Mononuclear cell (primary cell): Measurements from ENCODE around the gene LGR4. TPM values are rescaled to one million over a fixed set of nuclear protein-coding genes. Genes with fewer than 3 reads are reported as not detected.

ENCODE experiments used
- H3K27me3 ChIP-seq: 2 replicates; pipeline ENCODE4 v1.6.0; 2011; ENCODE audit warnings: low read length, control low read depth; ENCODE audit not compliant: insufficient read depth
- H3K4me1 ChIP-seq: 2 replicates; pipeline ENCODE4 v1.5.1; 2011; ENCODE audit warnings: mild to moderate bottlenecking, low read length, control low read depth; ENCODE audit not compliant: insufficient read depth
- H3K4me3 ChIP-seq: 2 replicates; pipeline ENCODE4 v1.5.1; 2011; ENCODE audit warnings: mild to moderate bottlenecking, low read length, moderate library complexity
- H3K9me3 ChIP-seq: 2 replicates; pipeline ENCODE4 v1.5.1; 2011; ENCODE audit warnings: low read depth, mild to moderate bottlenecking, control low read depth, low read length
- total RNA-seq: library from RNA; depleted of rRNA; stranded (reverse); fragments of >200 nt; gene quantifications from one replicate; pipeline ENCODE4 v1.2.3, GENCODE V29; 2012

The LGR4 gene
- total RNA-seq, 1 donor: 2.3 TPM

DNA sequence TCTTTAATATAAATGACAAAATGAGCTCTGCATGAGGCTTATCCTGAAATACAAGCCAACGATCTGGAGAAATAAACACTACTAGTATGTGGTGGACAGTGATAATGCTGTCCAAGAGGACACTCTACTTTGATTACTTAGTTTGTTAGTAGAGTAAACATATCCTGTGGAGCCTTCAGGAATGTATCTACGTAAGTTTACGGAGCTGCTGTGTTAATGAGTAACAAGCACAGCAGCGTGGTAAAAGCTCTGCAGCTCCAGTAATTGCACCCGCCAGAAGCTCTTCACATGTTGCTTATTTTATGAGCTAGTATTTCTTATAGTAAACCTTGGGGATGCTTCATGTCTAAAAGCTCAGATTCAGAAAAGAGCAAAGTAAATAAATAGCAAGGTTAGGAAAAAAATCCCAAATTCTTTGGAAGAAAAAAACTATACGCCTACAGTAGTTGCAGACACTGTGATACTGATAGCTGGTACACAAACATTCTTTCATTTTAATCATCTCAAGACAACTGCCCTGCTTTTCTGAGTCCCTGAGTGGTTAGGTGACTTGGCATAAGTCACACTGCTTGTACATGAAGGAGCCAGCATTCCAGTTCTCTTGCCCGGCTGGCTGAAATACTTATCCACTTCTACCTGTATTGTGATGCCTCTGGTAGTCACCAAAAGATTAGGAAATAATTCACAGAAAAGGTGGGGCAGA lies 76.9 kb downstream of the LGR4 start:
- Histone ChIP-seq H3K4me3 (no peak overlapping the region), H3K27me3 (no peaks in the 10 kb centered on the region), H3K4me1 (no peaks in the 10 kb centered on the region), H3K9me3 (no peaks in the 10 kb centered on the region)

DNA sequence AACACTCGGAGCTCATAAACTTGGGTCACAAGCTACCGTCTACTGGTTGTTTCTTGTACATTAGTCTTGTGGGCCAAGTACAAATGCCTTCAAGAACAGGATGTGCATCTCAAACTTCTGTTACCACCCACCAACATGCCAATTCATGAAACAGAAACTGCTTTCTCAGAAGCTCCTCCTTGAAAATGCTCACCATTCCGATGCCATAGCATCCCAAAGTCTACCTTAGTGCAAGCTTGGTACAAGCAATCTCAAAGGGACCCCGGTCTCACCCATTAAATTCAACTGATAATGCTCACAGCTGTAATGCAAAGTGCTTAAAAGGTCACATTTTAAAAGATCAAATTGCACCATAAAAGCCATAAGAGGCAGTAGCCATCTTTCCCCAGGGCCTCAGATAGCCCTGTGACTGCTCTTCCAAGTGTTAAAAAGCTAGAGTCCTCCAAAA lies 77.8 kb downstream of the LGR4 start:
- Histone ChIP-seq H3K4me3 (no peak overlapping the region), H3K27me3 (no peaks in the 10 kb centered on the region), H3K4me1 (no peaks in the 10 kb centered on the region), H3K9me3 (no peaks in the 10 kb centered on the region)

DNA sequence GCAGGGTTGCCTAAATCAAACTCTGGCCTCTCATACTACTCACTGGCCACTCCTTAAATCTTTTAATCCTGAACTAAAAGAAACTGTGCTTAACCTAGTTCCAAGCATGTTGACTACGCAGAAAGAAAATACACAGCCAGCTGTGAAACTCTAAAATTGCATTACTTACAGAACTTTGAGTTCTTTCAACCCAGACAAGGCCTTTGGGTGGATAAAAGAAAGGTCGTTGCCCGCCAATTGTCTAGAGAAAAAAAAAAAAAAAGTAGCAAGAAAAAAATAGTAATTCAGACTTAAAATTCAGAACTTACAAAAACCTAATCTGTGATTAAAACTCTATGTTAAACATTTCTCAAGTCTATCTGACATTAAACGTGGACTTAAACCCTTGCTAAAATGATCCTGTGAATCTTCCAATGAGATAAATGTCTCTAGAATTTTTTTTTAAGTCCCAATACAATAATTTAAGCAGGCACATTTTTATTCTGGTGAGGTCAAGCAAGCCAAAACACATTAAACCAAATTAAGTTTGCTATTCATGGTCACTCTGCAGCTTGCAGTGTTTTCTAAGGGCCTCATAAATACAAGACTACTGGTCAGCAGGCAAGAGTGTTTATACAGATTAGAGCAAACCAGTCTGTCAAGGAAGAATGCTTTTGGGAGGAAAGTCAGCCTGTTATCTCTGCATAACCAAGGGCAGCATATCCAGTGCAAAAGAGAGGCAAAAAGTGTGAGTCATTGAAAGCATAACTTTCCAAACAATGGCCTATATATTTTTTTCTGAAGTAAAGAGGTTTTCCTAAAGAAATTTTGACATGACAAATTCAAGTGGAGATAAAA lies 80.1 kb downstream of the LGR4 start:
- H3K27me3 ChIP-seq: no peaks in the 10 kb centered on the region
- H3K4me1 ChIP-seq: no peaks in the 10 kb centered on the region
- H3K4me3 ChIP-seq: no peak overlapping the region
- no peaks in the 10 kb centered on the region for H3K9me3 ChIP-seq

DNA sequence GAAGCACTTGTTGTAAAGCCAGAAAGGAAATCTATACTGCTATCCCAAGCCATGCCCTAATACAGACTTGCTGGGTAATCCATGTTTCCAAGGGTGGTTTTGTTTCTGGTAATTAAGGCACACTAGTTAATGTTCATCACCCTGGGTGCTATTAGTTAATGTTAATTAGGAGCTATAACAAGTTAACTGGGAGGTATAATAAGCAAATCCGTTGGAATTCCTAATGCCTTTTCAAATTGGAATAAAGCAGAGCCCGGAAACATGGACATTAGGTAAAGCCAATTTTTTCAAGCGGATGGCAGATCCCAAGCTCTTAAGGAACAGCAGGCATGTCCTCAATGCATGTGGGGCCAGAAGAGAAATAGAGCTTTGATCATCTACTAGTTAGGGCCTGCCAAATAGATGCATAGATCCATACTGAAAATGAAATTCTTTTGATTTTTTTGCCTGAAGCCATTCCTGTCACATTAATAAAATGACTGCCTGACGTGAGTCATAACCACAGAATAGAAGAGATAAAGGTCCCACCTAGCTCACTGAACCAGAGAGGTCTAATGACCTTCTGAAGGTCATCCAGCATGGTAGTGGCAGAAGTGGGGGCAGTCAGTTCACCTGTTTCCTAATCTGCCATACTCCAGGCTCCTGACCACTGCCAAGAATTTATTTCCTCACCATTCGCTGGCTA lies 81.1 kb downstream of the LGR4 start:
- no peaks in the 10 kb centered on the region for H3K4me1 ChIP-seq
- H3K27me3 ChIP-seq: no peaks in the 10 kb centered on the region
- H3K4me3 ChIP-seq: no peak overlapping the region
- H3K9me3 ChIP-seq: no peaks in the 10 kb centered on the region

DNA sequence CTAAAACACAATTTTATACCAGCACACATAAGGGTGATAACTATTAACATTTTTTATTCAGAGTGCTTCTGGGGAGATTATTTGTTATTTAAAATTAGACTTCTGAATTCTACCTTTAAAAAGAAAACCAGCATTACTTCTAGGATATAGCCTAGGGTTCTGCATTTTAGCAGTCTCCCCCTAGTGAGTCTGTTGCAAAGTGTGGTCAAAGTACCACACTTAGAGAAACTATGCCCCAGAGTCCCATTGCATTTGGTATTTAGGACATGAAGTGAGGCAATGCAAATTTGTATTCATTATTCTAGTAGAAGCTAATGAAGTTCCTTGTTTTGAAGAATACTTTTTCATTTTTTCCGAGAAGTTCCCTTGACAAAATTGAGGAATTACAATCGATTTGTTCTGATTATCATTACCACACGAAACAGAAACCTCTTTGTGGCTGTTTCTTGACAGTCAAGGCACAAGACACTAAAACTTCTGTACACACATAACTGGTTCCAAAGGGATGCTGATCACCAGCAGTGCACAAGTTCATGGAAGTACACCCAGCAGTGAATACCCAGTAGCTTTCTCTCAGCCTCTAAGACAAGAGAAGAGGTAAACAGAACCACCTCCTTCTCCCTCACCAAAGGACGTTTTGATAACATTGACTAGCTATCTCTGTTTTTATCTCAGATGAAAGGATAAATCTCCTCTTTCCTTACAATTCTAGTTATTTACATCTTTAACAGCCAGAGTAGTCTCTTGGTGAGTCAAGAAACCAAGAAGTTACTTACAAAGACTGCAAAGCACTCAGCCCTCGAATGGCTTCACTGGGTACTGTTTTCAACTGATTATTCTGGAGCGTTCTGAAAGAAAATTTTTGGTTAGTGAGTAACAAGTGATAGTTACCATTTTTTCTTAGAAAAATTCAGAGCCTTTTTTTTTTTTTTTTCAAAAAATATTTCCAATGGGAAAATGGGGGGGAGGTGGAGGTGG lies 82.0 kb downstream of the LGR4 start:
- no peaks in the 10 kb centered on the region for H3K9me3 ChIP-seq

DNA sequence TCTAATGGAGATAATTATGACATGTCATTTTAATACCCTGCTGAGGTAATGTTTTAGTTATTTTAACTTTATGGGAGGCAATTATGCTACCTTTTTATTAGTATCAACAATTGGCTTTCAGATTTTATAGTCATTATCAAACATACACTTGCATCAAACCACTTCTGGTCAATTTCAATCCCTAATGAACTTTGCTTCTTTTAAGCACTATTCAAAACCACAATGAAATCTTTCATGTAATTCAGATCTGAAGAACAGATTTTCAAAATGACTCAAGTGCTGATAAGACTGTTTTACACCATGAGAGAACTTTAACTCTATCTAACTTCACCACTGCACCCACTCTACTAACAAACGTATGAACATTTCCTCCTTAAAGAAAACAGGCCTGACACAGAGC lies 83.7 kb downstream of the LGR4 start:
- Histone ChIP-seq H3K9me3 (no peaks in the 10 kb centered on the region), H3K4me3 (no peak overlapping the region), H3K27me3 (no peaks in the 10 kb centered on the region), H3K4me1 (no peaks in the 10 kb centered on the region)

More for the DNA sequence above, 82.0 kb downstream of the LGR4 start:
- Histone ChIP-seq H3K4me1 (no peaks in the 10 kb centered on the region), H3K4me3 (no peak overlapping the region), H3K27me3 (no peaks in the 10 kb centered on the region)

DNA sequence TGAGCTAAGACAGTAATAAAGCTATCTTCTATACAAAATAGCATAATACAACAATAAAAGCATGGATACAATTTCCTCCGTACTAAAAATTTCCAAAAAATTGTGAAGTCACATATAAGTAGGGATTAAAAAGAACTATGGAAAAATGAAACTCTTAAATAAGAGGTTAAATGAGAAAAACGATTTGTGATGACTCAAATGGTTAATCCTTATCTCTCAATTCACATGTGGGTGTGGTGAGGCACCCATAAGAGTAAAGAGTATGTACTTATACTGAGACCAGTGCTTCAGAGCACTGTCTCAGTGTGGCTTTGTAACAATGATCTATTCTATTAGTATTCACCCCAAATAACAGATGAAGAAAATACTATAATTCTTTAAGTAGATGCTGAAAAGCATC lies 84.6 kb downstream of the LGR4 start:
- H3K4me1 ChIP-seq: no peaks in the 10 kb centered on the region
- H3K4me3 ChIP-seq: no peak overlapping the region
- no peaks in the 10 kb centered on the region for H3K27me3 ChIP-seq

DNA sequence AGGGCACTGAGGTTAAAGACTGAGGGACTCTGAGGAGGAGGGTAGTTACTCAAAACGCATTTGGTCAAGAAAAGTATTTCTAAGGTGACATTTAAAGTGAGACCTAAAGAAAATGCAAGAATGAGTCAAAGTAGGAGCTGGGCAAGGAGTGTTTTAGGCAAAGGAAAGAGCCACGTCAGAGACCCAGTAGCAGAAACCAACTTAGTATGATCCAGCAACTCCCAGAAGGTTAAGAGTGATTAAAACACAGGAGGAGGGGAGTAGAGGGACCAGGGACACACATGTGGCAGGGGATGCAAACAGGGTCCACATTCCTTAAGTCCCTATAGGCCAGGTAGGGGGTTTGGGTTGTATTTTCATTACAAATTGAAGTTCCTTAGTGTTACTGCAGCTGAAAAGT lies 85.2 kb downstream of the LGR4 start:
- Histone ChIP-seq H3K4me3 (no peak overlapping the region), H3K4me1 (no peaks in the 10 kb centered on the region), H3K27me3 (no peaks in the 10 kb centered on the region), H3K9me3 (no peaks in the 10 kb centered on the region)

More for the DNA sequence above, 84.6 kb downstream of the LGR4 start:
- H3K9me3 ChIP-seq: no peaks in the 10 kb centered on the region

DNA sequence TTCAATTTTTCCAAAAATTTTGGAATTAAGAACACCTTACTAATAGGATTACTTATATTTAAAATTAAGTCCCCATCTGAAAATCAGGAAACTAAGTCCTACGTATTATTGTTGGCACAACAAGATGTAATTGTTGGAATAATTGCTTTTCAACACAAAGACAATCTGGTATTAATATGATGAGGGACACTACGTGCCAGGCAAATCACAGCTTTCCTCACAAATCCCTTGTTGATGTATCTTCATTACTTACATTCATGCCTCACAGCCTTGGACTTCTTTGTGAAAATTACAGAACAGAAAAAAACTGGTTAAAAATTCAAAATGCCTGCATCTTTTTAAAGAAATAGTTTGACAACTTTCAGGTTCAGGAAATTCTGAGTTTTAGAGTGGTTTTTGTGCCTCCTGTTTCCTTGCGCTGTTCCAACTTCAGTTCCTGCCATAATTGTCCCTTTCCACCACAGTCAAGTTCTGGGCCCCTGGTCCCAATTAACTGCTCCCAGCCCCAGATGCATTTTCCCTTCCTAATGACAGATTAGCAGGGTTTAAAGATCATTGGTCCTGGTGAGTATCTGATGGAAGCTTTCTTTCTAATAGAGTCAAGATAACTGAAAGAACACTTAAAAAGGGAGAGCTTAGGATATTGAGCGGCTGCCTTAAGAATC lies 86.3 kb downstream of the LGR4 start:
- no peaks in the 10 kb centered on the region for H3K4me1 ChIP-seq
- H3K4me3 ChIP-seq: no peak overlapping the region
- H3K27me3 ChIP-seq: no peaks in the 10 kb centered on the region
- H3K9me3 ChIP-seq: no peaks in the 10 kb centered on the region

DNA sequence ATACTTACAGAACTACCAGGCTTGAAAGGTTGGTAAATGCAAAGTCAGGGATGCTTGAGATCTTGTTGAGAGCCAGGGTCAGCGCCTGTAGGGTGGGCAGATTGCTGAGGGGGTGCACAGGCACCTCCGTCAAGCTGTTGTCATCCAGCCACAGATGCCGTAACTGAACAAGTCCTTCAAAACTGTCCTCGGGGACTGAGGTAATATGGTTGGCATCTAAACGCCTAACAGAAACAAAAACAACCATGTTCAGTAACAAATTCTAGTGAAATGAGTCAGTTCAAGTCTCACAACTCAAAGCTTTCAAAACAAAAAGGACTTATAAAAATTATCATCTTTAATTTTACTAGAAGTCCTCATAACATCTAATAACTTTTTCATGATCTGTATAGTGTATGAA lies 87.3 kb downstream of the LGR4 start:
- Histone ChIP-seq H3K4me1 (no peaks in the 10 kb centered on the region), H3K4me3 (no peak overlapping the region), H3K27me3 (no peaks in the 10 kb centered on the region), H3K9me3 (no peaks in the 10 kb centered on the region)

DNA sequence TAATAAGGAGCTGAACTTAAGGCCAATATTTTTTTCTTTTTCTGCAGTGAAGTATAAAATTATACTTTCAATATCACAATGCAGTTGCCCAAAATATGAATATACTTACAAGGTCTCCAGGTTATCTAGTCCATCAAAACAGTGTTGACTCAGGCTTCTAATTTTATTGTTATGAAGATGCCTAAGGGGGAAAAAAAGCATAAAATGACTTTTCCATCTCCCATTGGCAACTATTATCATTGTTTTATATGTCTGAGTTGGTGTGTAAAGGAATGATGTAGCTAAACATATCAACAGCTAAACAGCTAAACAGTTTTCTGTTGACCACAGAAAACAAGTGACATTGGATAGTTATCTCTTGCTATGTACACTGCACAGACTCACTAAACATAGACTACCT lies 88.4 kb downstream of the LGR4 start:
- Histone ChIP-seq H3K4me3 (no peak overlapping the region), H3K27me3 (no peaks in the 10 kb centered on the region), H3K9me3 (no peaks in the 10 kb centered on the region)

DNA sequence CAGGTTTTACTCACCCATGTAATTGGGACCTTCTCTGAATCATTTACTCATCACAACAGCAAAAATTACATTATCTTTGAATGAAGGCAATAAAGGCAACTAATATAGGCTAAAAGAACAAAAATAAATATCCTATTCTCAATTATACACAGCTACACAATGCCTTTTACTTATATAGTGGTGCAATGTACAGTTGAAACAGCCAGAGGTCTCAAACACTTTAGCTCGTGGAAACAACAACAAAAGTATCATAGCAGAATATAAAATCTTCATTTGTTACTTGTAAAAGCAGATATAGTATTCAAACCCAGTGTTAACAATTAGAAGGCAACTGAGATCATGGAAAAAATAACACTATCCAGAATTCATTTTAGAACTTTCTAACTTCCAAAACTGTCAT lies 88.9 kb downstream of the LGR4 start:
- Histone ChIP-seq H3K4me1 (no peaks in the 10 kb centered on the region), H3K27me3 (no peaks in the 10 kb centered on the region), H3K4me3 (no peak overlapping the region), H3K9me3 (no peaks in the 10 kb centered on the region)

More for the DNA sequence above, 88.4 kb downstream of the LGR4 start:
- H3K4me1 ChIP-seq: no peaks in the 10 kb centered on the region

DNA sequence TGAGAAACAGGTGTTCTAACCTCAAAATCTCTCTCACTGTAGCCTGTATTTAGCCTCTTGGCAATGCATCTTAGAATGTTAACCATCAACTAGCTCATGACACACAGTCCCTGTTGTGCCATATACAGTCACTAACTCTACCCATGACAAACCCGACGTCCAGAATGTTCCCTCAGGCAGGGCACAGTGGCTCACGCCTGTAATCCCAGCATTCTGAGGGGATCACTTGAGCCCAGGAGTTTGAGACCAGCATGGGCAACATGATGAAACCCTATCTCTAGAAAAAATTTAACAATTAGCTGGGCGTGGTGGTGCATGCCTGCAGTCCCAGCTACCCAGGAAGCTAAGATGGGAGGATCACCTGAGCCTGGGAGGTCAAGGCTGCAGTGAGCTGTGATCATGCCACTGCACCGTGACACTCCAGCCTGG lies 91.3 kb downstream of the LGR4 start:
- H3K27me3 ChIP-seq: no peaks in the 10 kb centered on the region
- no peaks in the 10 kb centered on the region for H3K4me1 ChIP-seq
- H3K4me3 ChIP-seq: no peak overlapping the region
- H3K9me3 ChIP-seq: no peaks in the 10 kb centered on the region

DNA sequence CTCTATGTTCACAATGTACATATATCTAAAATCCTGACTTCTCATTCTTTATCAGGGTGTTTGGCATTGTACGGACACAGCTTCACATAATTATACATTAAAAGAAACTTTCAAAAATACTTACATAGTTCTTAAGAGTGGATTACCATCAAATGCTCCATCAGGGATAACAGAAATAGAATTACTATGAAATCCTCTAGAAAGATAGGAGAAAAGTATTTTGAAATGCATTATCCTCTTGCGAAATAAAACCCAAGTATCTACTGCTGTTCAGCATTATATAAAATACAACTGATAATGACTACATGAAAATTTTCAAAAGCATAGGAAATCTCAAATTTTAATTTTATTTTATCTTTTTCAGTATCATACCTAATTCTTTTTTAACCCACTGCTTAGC lies 91.8 kb downstream of the LGR4 start:
- H3K9me3 ChIP-seq: no peaks in the 10 kb centered on the region
- H3K27me3 ChIP-seq: no peaks in the 10 kb centered on the region
- H3K4me3 ChIP-seq: no peak overlapping the region
- no peaks in the 10 kb centered on the region for H3K4me1 ChIP-seq
